IgD-negative memory B cell (primary cell): ENCODE data around the gene TTC3. TPM values are rescaled to one million over a fixed set of nuclear protein-coding genes. Genes with fewer than 3 reads are reported as not detected.
A peak's percentile ranks its signal among the peaks of the same experiment; 100 is the strongest.
"Not testable (repeated sequence)": the region's sequence is repeated elsewhere in the genome, so short reads cannot be mapped to it uniquely, and the experiment has no call there.

Source experiments
- H3K27ac Mint-ChIP-seq, 3 donors: one replicate each; pipeline ENCODE4 v1.8.0; 2020 to 2022; ENCODE audit warnings: mild to moderate bottlenecking in 3 of 3, mixed read lengths in 3 of 3, moderate library complexity in 1 of 3
- H3K27me3 Mint-ChIP-seq: one replicate; pipeline ENCODE4 v1.8.0; 2021; ENCODE audit warnings: mixed read lengths
- H3K36me3 Mint-ChIP-seq: one replicate; pipeline ENCODE4 v1.8.0; 2020; ENCODE audit warnings: mild to moderate bottlenecking, mixed read lengths
- H3K4me1 Mint-ChIP-seq, 3 donors: one replicate each; pipeline ENCODE4 v1.8.0; 2020 to 2022; ENCODE audit warnings: mixed read lengths in 3 of 3, mild to moderate bottlenecking in 1 of 3
- H3K4me3 Mint-ChIP-seq, 4 donors: one replicate each; pipeline ENCODE4 v1.8.0; 2020 to 2022; ENCODE audit warnings: mild to moderate bottlenecking in 4 of 4, mixed read lengths in 4 of 4, moderate library complexity in 3 of 4
- H3K9me3 Mint-ChIP-seq, 3 donors: one replicate each; pipeline ENCODE4 v1.8.0; 2020 to 2021; ENCODE audit warnings: mixed read lengths in 3 of 3, mild to moderate bottlenecking in 1 of 3
- polyA plus RNA-seq: library from polyadenylated mRNA; unstranded; fragments of 300-500 nt; fragmentation: Illumina TruSeq; gene quantifications from one replicate; pipeline ENCODE4 v1.2.3, GENCODE V29; 2021

TTC3 gene
- polyA plus RNA-seq, 1 donor from 2014 or later: 82.7 TPM

DNA sequence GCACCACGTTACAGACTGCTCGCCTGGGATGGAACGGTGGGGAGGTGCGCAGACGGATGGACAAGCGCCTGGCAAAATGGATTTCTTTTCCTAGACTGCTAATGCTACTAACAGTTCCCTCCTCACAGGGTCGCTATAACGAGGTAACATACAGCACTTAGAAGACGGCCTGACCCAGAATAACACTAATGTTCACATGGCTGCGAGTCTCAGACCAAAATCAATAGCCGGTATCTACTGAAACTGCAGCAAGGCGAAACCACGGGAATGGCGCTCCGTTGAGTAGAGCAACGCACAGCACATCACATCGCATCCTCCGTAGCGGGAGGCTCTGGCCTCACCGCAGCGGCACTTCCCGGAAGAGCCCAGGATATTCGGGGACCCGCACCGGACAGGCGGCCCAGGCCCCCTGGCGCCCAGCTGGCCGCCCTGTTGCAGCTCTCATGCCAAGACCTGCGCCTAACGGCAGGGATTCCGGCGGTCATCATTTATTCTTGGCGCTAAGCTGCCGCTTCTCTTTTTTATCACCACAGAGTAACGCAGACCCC lies 147.5 kb downstream of the TTC3 start:
- peak overlapping the region; percentile 93 to 98 (median 95) for H3K4me3 Mint-ChIP-seq
- no peaks in the 10 kb centered on the region for H3K27me3 Mint-ChIP-seq
- no peaks in the 10 kb centered on the region for H3K36me3 Mint-ChIP-seq
- peaks cover 7 to 16% (median 8%) of the 10 kb centered on the region in 3 donors for H3K4me1 Mint-ChIP-seq
- no peaks in the 10 kb centered on the region for H3K9me3 Mint-ChIP-seq
- H3K27ac Mint-ChIP-seq: peak overlapping the region; percentile 15 to 94 (median 31)

- no peaks in the 10 kb centered on the region for H3K9me3 Mint-ChIP-seq
- H3K36me3 Mint-ChIP-seq: no peaks in the 10 kb centered on the region
- peak overlapping the region; percentile 93 to 98 (median 95) for H3K4me3 Mint-ChIP-seq
- H3K27me3 Mint-ChIP-seq: no peaks in the 10 kb centered on the region
- peak overlapping the region; percentile 15 to 94 (median 31) for H3K27ac Mint-ChIP-seq
- H3K4me1 Mint-ChIP-seq: peaks cover 8 to 18% (median 11%) of the 10 kb centered on the region in 3 donors
Observed at GRCh38 chr21:37220981-37221664, 148.1 kb downstream of the TTC3 start.

DNA sequence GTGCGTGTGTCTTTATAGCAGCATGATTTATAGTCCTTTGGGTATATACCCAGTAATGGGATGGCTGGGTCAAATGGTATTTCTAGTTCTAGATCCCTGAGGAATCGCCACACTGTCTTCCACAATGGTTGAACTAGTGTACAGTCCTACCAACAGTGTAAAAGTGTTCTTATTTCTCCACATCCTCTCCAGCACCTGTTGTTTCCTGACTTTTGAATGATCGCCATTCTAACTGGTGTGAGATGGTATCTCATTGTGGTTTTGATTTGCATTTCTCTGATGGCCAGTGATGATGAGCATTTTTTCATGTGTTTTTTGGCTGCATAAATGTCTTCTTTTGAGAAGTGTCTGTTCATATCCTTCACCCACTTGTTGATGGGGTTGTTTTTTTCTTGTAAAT lies 149.2 kb downstream of the TTC3 start:
- not testable (repeated sequence) for H3K36me3 Mint-ChIP-seq, H3K9me3 Mint-ChIP-seq, H3K27ac Mint-ChIP-seq, H3K27me3 Mint-ChIP-seq
- peak overlapping the region in 3 of 4 donors; percentile 9 to 88 (median 34) for H3K4me3 Mint-ChIP-seq
- H3K4me1 Mint-ChIP-seq: peaks cover 8 to 18% (median 11%) of the 10 kb centered on the region in 3 donors

DNA sequence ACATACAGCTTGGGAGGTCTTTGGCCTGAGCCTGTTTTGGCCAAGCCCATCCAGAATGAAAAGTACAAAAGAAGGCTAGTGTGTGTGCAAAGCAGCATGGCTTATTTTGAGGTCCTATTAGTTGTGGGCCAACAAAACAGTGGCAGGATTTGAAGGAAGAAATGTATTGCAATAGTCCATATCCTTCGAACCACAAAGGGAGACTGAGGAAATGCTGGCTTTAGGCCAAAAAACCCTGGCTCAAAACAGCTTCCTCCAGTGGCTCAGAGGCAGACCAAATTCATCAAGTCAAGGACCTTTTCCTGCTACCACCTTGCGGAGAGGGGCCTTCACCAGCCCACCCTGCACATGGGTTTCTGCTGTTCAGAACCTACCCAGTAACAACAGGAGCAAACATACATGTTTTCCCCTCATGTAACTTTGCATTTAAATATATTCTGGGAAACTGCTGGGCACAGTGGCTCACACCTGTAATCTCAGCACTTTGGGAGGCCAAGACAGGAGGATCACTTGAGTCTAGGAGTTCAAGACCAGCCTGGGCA lies 150.8 kb downstream of the TTC3 start:
- Mint-ChIP-seq H3K4me1 (peaks cover 10 to 18% (median 11%) of the 10 kb centered on the region in 3 donors), H3K4me3 (peak overlapping the region in 1 of 4 donors; percentile 52), H3K9me3 (no peaks in the 10 kb centered on the region), H3K27me3 (no peaks in the 10 kb centered on the region), H3K27ac (peak overlapping the region in 1 of 3 donors; percentile 18), H3K36me3 (peaks cover 2% of the 10 kb centered on the region)

GRCh38 chr21:37224861-37225839 lies 152.1 kb downstream of the TTC3 start:
- Mint-ChIP-seq H3K4me1 (peaks cover 11 to 12% (median 11%) of the 10 kb centered on the region in 3 donors), H3K27me3 (no peaks in the 10 kb centered on the region), H3K27ac (peak overlapping the region; percentile 14 to 95 (median 84)), H3K36me3 (peaks cover 2% of the 10 kb centered on the region), H3K9me3 (no peaks in the 10 kb centered on the region), H3K4me3 (peak overlapping the region in 1 of 4 donors; percentile 57)

DNA sequence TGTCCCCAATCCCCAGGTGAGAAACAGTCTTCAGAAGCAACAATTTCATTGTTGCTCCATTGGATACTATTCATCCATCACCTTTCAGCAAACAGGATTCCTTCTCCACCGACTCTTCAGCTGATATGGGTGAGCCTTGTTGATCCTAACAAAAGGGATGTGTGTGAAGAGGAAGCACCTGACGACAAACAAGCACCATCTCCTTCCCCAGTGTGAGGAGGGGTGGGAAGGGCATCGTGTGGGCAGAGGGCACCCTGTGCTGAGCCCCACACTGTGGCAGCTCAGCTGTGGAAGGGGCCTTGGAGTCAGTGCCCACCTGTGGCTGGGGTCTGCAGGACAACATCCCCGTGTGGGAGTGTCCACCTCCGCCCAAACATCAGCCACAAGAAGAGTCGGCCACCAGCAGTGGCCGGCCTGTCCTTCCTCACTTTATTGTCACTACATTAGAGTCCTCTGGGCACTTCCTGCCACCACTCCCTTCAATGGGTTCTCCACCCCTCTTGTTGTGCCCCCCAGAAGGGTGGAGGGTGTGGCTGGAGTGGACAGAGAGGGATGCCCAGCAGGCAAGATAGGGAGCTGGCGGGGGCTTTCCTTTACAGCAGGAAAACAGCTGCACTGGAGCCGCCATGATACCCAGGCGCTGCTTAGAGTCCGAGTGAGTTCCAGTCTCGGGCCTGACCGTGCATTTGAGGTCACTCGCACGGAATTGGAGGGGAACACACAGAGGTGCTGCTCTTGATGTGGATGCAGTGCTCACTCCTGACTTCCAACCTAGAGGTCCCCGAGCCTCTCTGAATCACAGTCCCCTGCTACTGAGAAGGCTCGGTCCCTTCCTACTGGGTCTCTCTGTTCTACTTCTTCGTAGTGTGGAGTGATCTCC lies 153.2 kb downstream of the TTC3 start:
- Mint-ChIP-seq H3K9me3 (no peaks in the 10 kb centered on the region), H3K27me3 (no peaks in the 10 kb centered on the region), H3K27ac (peak overlapping the region in 2 of 3 donors; percentile 14 to 95), H3K36me3 (peaks cover 2% of the 10 kb centered on the region), H3K4me3 (peak overlapping the region in 1 of 4 donors; percentile 57), H3K4me1 (peaks cover 7 to 15% (median 9%) of the 10 kb centered on the region in 3 donors)

- peaks cover 5% of the 10 kb centered on the region for H3K36me3 Mint-ChIP-seq
- peak overlapping the region in 1 of 3 donors; percentile 26 for H3K27ac Mint-ChIP-seq
- no peaks in the 10 kb centered on the region for H3K27me3 Mint-ChIP-seq
- no peak overlapping the region for H3K4me3 Mint-ChIP-seq
- no peaks in the 10 kb centered on the region for H3K9me3 Mint-ChIP-seq
- peaks cover 12 to 19% (median 14%) of the 10 kb centered on the region in 3 donors for H3K4me1 Mint-ChIP-seq
Observed at GRCh38 chr21:37227071-37228002, 154.3 kb downstream of the TTC3 start.

GRCh38 chr21:37228003-37228400 lies 154.9 kb downstream of the TTC3 start:
- H3K36me3 Mint-ChIP-seq: peaks cover 5% of the 10 kb centered on the region
- peak overlapping the region in 1 of 3 donors; percentile 25 for H3K27ac Mint-ChIP-seq
- no peaks in the 10 kb centered on the region for H3K27me3 Mint-ChIP-seq
- H3K9me3 Mint-ChIP-seq: no peaks in the 10 kb centered on the region
- no peak overlapping the region for H3K4me3 Mint-ChIP-seq
- peaks cover 14 to 23% (median 18%) of the 10 kb centered on the region in 3 donors for H3K4me1 Mint-ChIP-seq

- Mint-ChIP-seq H3K36me3 (peaks cover 5% of the 10 kb centered on the region), H3K27me3 (no peaks in the 10 kb centered on the region), H3K27ac (peak overlapping the region in 1 of 3 donors; percentile 63), H3K9me3 (no peaks in the 10 kb centered on the region), H3K4me3 (peak overlapping the region in 1 of 4 donors; percentile 2), H3K4me1 (peaks cover 14 to 18% (median 17%) of the 10 kb centered on the region in 3 donors)
Observed at GRCh38 chr21:37230632-37231248, 157.7 kb downstream of the TTC3 start.

- no peaks in the 10 kb centered on the region for H3K9me3 Mint-ChIP-seq
- H3K27me3 Mint-ChIP-seq: no peaks in the 10 kb centered on the region
- peak overlapping the region in 1 of 3 donors; percentile 63 for H3K27ac Mint-ChIP-seq
- no peak overlapping the region for H3K4me3 Mint-ChIP-seq
- H3K4me1 Mint-ChIP-seq: peaks cover 14 to 16% (median 15%) of the 10 kb centered on the region in 3 donors
- peaks cover 5% of the 10 kb centered on the region for H3K36me3 Mint-ChIP-seq
Observed at GRCh38 chr21:37231249-37231645, 158.2 kb downstream of the TTC3 start.

DNA sequence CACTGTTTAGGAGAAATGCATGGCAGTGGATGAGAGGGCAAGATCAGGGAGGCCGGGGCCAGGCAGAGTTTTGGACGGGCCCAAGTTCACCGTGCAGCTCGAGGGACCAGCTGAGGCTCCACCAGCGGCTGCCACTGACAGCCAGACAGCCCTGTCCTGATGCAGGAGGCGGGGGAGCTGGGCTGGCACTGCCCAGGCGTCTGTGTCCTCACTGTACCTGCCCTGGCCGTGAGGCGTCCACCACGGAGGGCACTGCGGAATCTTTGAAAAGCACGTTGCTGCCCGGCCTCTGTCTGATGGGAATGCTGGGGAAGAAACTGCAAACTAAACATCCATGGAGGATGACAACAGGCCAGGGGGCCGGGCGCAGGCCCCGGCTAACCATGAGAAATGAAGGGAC lies 158.6 kb downstream of the TTC3 start:
- Mint-ChIP-seq H3K27me3 (no peaks in the 10 kb centered on the region), H3K4me1 (peaks cover 14 to 16% (median 15%) of the 10 kb centered on the region in 3 donors), H3K27ac (peak overlapping the region in 1 of 3 donors; percentile 21), H3K9me3 (no peaks in the 10 kb centered on the region), H3K4me3 (peak overlapping the region in 1 of 4 donors; percentile 89), H3K36me3 (peaks cover 5% of the 10 kb centered on the region)

DNA sequence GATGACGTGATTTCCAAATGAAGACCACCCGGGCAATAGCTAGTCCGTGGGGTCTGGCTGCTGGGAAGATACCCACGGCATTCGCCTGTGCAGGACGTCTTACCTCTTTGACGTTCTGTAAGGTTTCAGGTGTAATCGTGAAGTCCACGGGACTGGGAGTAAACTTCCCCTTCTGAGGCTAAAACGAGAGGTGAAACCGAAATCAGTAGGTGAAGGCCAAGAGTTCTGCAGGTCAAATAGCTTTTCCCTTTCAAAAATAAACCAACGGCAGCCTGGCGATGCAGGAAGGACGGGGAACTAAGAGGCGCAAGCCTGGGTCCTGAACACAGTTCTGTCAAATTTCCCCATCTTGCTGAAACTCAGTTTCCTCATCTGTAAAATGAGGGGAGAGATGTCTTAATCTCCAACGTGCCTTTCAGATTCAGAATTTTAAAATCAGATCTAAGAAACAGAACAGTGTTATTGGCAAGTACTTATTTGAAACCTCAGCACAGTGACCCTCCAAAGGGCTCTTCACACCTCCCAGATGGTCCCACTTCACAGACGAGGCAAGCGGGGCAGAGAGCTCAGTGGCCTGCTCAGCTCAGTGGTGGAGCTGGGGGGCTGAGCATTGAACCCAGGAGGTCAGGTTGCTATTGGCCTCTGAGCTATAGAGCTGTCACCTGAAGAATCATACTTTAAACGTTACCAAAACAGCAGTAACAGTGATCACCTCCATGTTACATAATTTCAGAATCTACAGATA lies 159.4 kb downstream of the TTC3 start:
- Mint-ChIP-seq H3K4me1 (peaks cover 14 to 16% (median 15%) of the 10 kb centered on the region in 3 donors), H3K27ac (peak overlapping the region; percentile 7 to 94 (median 21)), H3K4me3 (peak overlapping the region in 3 of 4 donors; percentile 1 to 89 (median 54)), H3K9me3 (no peaks in the 10 kb centered on the region), H3K36me3 (peaks cover 5% of the 10 kb centered on the region), H3K27me3 (no peaks in the 10 kb centered on the region)
